ENCODE measurements around the gene TCFL5.

The TCFL5 gene

DNA sequence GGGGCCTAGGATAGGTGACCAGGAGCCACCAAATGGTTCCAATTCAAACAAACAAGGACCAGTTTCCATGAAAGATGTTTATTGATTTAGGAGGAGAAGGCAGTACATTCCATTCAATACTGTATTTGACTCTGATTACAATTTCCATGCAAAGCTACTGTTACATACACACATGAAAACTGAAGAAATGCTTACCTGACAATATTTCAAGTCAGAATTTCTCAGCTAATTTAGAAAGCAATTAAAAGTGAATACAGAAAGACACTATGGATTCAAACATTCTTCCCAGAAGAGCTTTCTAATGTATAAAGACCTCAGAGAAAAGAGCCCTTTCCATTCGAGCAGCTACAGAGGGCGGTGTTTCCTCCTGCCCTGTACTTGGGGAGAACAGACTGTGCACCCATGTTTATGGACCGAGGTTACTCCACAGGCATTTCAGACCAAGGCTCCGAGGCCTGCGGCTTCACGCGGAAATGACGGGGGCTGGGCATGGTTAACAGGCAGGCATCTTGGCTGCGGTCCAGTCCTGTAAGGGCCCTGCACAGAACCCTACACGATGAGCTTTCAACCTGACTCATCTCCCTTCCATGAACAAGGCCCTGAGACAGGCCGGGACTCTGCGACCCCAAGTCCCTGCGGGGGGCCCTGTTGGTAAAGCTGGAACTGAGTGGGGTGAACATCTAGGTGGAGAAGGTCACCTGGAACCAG lies 25.7 kb upstream of the TCFL5 start (continued):
- TF ChIP-seq, protein P1, sequence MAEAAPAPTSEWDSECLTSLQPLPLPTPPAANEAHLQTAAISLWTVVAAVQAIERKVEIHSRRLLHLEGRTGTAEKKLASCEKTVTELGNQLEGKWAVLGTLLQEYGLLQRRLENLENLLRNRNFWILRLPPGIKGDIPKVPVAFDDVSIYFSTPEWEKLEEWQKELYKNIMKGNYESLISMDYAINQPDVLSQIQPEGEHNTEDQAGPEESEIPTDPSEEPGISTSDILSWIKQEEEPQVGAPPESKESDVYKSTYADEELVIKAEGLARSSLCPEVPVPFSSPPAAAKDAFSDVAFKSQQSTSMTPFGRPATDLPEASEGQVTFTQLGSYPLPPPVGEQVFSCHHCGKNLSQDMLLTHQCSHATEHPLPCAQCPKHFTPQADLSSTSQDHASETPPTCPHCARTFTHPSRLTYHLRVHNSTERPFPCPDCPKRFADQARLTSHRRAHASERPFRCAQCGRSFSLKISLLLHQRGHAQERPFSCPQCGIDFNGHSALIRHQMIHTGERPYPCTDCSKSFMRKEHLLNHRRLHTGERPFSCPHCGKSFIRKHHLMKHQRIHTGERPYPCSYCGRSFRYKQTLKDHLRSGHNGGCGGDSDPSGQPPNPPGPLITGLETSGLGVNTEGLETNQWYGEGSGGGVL (tag by site-specific recombination; IDR thresholded peaks at IDR 0.05): 0 out of 2 replicates have a peak, but pooled peaks have one; percentile 24
- no peak for TF ChIP-seq ZNF23 (tag by site-specific recombination; IDR thresholded peaks at IDR 0.05; ENCODE audit: borderline replicate concordance)
- TF ChIP-seq PRDM1 (tag by site-specific recombination; IDR thresholded peaks at IDR 0.05): peak; percentile 55; the same call in 1 of the 2 replicates
- TF ChIP-seq ZNF629 (tag by site-specific recombination; IDR thresholded peaks at IDR 0.05): peak; percentile 25; the same call in 1 of the 2 replicates
- TF ChIP-seq, protein P2, sequence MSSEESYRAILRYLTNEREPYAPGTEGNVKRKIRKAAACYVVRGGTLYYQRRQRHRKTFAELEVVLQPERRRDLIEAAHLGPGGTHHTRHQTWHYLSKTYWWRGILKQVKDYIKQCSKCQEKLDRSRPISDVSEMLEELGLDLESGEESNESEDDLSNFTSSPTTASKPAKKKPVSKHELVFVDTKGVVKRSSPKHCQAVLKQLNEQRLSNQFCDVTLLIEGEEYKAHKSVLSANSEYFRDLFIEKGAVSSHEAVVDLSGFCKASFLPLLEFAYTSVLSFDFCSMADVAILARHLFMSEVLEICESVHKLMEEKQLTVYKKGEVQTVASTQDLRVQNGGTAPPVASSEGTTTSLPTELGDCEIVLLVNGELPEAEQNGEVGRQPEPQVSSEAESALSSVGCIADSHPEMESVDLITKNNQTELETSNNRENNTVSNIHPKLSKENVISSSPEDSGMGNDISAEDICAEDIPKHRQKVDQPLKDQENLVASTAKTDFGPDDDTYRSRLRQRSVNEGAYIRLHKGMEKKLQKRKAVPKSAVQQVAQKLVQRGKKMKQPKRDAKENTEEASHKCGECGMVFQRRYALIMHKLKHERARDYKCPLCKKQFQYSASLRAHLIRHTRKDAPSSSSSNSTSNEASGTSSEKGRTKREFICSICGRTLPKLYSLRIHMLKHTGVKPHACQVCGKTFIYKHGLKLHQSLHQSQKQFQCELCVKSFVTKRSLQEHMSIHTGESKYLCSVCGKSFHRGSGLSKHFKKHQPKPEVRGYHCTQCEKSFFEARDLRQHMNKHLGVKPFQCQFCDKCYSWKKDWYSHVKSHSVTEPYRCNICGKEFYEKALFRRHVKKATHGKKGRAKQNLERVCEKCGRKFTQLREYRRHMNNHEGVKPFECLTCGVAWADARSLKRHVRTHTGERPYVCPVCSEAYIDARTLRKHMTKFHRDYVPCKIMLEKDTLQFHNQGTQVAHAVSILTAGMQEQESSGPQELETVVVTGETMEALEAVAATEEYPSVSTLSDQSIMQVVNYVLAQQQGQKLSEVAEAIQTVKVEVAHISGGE (tag by site-specific recombination; conservative IDR thresholded peaks at IDR 0.05; ENCODE audit: low read depth): peak; percentile 63
- no peak for TF ChIP-seq MYNN (tag by site-specific recombination; IDR thresholded peaks at IDR 0.05; ENCODE audit: borderline replicate concordance)
- TF ChIP-seq SALL2 (tag by site-specific recombination; IDR thresholded peaks at IDR 0.05; ENCODE audit: borderline replicate concordance): no peak
- TF ChIP-seq ZBTB48 (tag by site-specific recombination; IDR thresholded peaks at IDR 0.05): peak; percentile 44; the same call in 1 of the 2 replicates
- no peak for TF ChIP-seq YY2 (tag by site-specific recombination; IDR thresholded peaks at IDR 0.05)
- no peak for TF ChIP-seq ZNF140 (tag by site-specific recombination; IDR thresholded peaks at IDR 0.05)
- TF ChIP-seq ZNF596 (tag by site-specific recombination; IDR thresholded peaks at IDR 0.05): no peak
- no peak for TF ChIP-seq ZNF654 (tag by site-specific recombination; IDR thresholded peaks at IDR 0.05; ENCODE audit: low read depth)
- no peak for TF ChIP-seq ZNF24 (tag by site-specific recombination; IDR thresholded peaks at IDR 0.05)
- TF ChIP-seq, protein P3, sequence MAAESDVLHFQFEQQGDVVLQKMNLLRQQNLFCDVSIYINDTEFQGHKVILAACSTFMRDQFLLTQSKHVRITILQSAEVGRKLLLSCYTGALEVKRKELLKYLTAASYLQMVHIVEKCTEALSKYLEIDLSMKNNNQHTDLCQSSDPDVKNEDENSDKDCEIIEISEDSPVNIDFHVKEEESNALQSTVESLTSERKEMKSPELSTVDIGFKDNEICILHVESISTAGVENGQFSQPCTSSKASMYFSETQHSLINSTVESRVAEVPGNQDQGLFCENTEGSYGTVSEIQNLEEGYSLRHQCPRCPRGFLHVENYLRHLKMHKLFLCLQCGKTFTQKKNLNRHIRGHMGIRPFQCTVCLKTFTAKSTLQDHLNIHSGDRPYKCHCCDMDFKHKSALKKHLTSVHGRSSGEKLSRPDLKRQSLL (tag by site-specific recombination; IDR thresholded peaks at IDR 0.05): no peak
- TF ChIP-seq ZNF302 (tag by site-specific recombination; IDR thresholded peaks at IDR 0.05; ENCODE audit: low read depth): no peak
- TF ChIP-seq ZNF600 (tag by site-specific recombination; IDR thresholded peaks at IDR 0.05): peak; percentile 46; the same call in 1 of the 2 replicates
- TF ChIP-seq, protein P4, sequence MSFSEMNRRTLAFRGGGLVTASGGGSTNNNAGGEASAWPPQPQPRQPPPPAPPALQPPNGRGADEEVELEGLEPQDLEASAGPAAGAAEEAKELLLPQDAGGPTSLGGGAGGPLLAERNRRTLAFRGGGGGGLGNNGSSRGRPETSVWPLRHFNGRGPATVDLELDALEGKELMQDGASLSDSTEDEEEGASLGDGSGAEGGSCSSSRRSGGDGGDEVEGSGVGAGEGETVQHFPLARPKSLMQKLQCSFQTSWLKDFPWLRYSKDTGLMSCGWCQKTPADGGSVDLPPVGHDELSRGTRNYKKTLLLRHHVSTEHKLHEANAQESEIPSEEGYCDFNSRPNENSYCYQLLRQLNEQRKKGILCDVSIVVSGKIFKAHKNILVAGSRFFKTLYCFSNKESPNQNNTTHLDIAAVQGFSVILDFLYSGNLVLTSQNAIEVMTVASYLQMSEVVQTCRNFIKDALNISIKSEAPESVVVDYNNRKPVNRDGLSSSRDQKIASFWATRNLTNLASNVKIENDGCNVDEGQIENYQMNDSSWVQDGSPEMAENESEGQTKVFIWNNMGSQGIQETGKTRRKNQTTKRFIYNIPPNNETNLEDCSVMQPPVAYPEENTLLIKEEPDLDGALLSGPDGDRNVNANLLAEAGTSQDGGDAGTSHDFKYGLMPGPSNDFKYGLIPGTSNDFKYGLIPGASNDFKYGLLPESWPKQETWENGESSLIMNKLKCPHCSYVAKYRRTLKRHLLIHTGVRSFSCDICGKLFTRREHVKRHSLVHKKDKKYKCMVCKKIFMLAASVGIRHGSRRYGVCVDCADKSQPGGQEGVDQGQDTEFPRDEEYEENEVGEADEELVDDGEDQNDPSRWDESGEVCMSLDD (tag by site-specific recombination; IDR thresholded peaks at IDR 0.05): peak; percentile 63; the same call in 1 of the 2 replicates
- TF ChIP-seq ZNF426 (tag by site-specific recombination; IDR thresholded peaks at IDR 0.05): no peak
- no peak for TF ChIP-seq ZNF585B (tag by site-specific recombination; IDR thresholded peaks at IDR 0.05)
- TF ChIP-seq ZXDB (tag by site-specific recombination; IDR thresholded peaks at IDR 0.05): no peak
- TF ChIP-seq HOXA7 (CRISPR knock-in tag; IDR thresholded peaks at IDR 0.05; ENCODE audit: borderline replicate concordance): no peak
- peak; percentile 76 for TF ChIP-seq GLIS2 (tag by site-specific recombination; IDR thresholded peaks at IDR 0.05)
